Lower leg skin (tissue), 4 donors: ENCODE measurements around the gene GNB2. TPM values are rescaled to one million over a fixed set of nuclear protein-coding genes. Genes with fewer than 3 reads are reported as not detected.

Source experiments
- DNase-seq, 2 donors: peaks; one replicate each; pipeline ENCODE4 v3.0.0-alpha.2; 2019; ENCODE audit warnings: low spot score in 2 of 2
- H3K4me3 ChIP-seq: fragments of 200-600 bp; sonication (generic); 2 replicates; pipeline ENCODE4 v1.5.1; 2017; ENCODE audit warnings: mild to moderate bottlenecking, low read depth; ENCODE audit not compliant: poor library complexity, severe bottlenecking
- POLR2A ChIP-seq, 2 donors: fragments of 450-650 bp; IDR thresholded peaks; one replicate each; pipeline ENCODE4 v1.6.1; 2016 to 2017; ENCODE audit warnings: antibody characterized with exemption in 2 of 2, mild to moderate bottlenecking in 1 of 2, moderate library complexity in 1 of 2
- WGBS, 2 donors: methylation state at CpG; one replicate each; pipeline ENCODE4 v1.1.5; 2018; 5-methylcytosine and 5-hydroxymethylcytosine counted together
- intact Hi-C: fragments of 100-400 bp; cut with DNase I; formaldehyde crosslinking; loops from one replicate; pipeline ENCODE4 v1.15.0; 2023; ENCODE audit warnings: low total_unique reads
- total RNA-seq, 4 donors: library from RNA; depleted of rRNA; stranded (reverse); fragments of >200 nt; gene quantifications; one replicate each; pipeline ENCODE4 v1.1.0, GENCODE V29; 2016
- TF ChIP-seq, protein P1 (sequence below), 3 donors: fragments of 450-650 bp; IDR thresholded peaks; one replicate each; pipeline ENCODE4 v1.5.1; 2016; ENCODE audit warnings: antibody characterized with exemption in 3 of 3, mild to moderate bottlenecking in 3 of 3, moderate library complexity in 2 of 3

GNB2 gene
- total RNA-seq, 4 donors from 2014 or later = 309 to 439 (median 353) TPM

DNA sequence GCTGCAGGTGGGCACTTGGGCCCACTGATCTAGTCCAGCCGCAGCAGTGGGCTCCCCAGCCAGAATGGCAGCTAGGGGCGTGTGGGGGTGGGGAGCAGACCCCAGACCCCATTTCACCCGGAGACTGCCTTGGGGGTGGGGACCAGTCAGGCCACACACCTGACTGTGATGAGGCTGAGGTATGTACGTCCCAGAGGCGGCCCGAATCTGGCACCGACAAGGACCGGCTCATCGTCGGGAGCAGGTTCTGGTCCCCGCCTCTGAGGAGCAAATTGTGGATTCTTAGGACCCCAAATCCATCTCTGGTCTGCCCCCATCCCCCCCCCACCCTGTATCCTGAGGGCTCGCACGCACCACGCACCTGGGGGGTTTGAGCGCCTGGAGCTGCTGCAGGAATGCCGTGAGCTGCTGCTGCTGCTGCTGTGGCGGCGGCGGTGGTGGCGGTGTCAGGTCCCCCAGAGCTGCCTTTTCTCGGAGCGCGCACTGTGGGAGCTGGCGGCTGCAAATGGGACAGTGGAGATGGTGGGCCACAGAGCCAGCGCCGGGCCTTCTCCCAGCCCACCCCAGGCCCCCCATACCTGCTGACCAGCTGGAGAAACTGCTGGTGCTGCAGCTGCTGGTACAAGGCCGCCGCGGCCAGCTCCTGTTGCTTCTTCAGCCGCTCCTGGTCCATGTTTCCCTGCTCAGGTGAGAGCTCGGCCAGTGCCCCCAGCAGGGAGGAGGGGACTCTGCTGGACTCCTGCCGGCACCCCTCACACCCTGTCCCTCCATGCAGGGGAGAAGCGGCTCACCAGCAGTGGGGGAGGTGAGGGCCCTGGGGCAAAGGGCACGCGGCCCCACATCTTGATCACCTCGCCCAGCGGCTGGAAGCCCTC lies 10.4 kb downstream of the GNB2 start:
- DNase-seq = no peak
- no peak overlapping the region for H3K4me3 ChIP-seq
- 93 to 97% methylated on average over 29 to 36 of the region's 37 CpGs for WGBS, 2 donors
- intact Hi-C loops = no loop called here
- TF ChIP-seq, protein P1, sequence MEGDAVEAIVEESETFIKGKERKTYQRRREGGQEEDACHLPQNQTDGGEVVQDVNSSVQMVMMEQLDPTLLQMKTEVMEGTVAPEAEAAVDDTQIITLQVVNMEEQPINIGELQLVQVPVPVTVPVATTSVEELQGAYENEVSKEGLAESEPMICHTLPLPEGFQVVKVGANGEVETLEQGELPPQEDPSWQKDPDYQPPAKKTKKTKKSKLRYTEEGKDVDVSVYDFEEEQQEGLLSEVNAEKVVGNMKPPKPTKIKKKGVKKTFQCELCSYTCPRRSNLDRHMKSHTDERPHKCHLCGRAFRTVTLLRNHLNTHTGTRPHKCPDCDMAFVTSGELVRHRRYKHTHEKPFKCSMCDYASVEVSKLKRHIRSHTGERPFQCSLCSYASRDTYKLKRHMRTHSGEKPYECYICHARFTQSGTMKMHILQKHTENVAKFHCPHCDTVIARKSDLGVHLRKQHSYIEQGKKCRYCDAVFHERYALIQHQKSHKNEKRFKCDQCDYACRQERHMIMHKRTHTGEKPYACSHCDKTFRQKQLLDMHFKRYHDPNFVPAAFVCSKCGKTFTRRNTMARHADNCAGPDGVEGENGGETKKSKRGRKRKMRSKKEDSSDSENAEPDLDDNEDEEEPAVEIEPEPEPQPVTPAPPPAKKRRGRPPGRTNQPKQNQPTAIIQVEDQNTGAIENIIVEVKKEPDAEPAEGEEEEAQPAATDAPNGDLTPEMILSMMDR (IDR thresholded peaks at IDR 0.05) = no peak

GRCh38 chr7:100684534-100685042 lies 11.0 kb downstream of the GNB2 start:
- no peak overlapping the region for H3K4me3 ChIP-seq
- no peak for DNase-seq
- 93 to 94% methylated on average over 7 to 16 of the region's 16 CpGs for WGBS, 2 donors
- intact Hi-C loops = loop anchor here (5.0 kb wide), 1 partner anchor 202 kb away; the partner anchor contains the start of gene NYAP1
- TF ChIP-seq, protein P1 (IDR thresholded peaks at IDR 0.05) = no peak

GRCh38 chr7:100685049-100685605 lies 11.6 kb downstream of the GNB2 start:
- whole genome bisulfite sequencing, 2 donors = 87 to 89% methylated on average over 17 to 18 of the region's 18 CpGs
- no peak for TF ChIP-seq POLR2A (IDR thresholded peaks at IDR 0.05)
- TF ChIP-seq, protein P1 (IDR thresholded peaks at IDR 0.05) = no peak
- intact Hi-C loops = loop anchor here (5.0 kb wide), 1 partner anchor 203 kb away; the partner anchor contains the start of gene NYAP1
- no peak overlapping the region for H3K4me3 ChIP-seq
- no peak for DNase-seq

GRCh38 chr7:100685631-100686145 lies 12.1 kb downstream of the GNB2 start:
- H3K4me3 ChIP-seq = no peak overlapping the region
- no peak for DNase-seq
- whole genome bisulfite sequencing, 2 donors = 84 to 89% methylated on average over 17 of the region's 17 CpGs
- intact Hi-C loops = loop anchor here (5.0 kb wide), 1 partner anchor 203 kb away; the partner anchor contains the start of gene NYAP1
- TF ChIP-seq POLR2A (IDR thresholded peaks at IDR 0.05) = no peak
- TF ChIP-seq, protein P1 (IDR thresholded peaks at IDR 0.05) = no peak

GRCh38 chr7:100686201-100686821 lies 12.8 kb downstream of the GNB2 start:
- 78 to 83% methylated on average over 32 to 33 of the region's 33 CpGs for WGBS, 2 donors
- no peak overlapping the region for H3K4me3 ChIP-seq
- intact Hi-C loops = loop anchor here (5.0 kb wide), 1 partner anchor 204 kb away; the partner anchor contains the start of gene NYAP1
- TF ChIP-seq, protein P1 (IDR thresholded peaks at IDR 0.05) = no peak
- TF ChIP-seq POLR2A (IDR thresholded peaks at IDR 0.05) = no peak
- peak in 1 of 2 donors; percentile 86 for DNase-seq
